Loucy (cell line): Measurements from ENCODE around the gene HEATR5A.

Experiments
- H2AFZ ChIP-seq: fragments of 200-600 bp; sonication (generic); 2 replicates; pipeline ENCODE4 v1.6.0; 2016; ENCODE audit warnings: antibody characterized with exemption, mild to moderate bottlenecking, low read length, moderate library complexity
- H3F3A ChIP-seq: fragments of 200-600 bp; 2 replicates; pipeline ENCODE4 v1.6.0; 2016; ENCODE audit warnings: antibody characterized with exemption, low read depth, mild to moderate bottlenecking
- H3K27me3 ChIP-seq: fragments of 200-600 bp; sonication (generic); 2 replicates; pipeline ENCODE4 v1.6.1; 2014; ENCODE audit warnings: low read length, mild to moderate bottlenecking; ENCODE audit not compliant: insufficient read depth, poor library complexity, severe bottlenecking
- H3K36me3 ChIP-seq: fragments of 200-600 bp; sonication (generic); 2 replicates; pipeline ENCODE4 v1.6.1; 2016; ENCODE audit warnings: low read length; ENCODE audit not compliant: insufficient read depth
- H3K4me1 ChIP-seq: fragments of 200-600 bp; sonication (generic); 2 replicates; pipeline ENCODE4 v1.5.1; 2014; ENCODE audit warnings: low read length, mild to moderate bottlenecking; ENCODE audit not compliant: insufficient read depth, poor library complexity, severe bottlenecking
- H3K4me2 ChIP-seq: fragments of 200-600 bp; sonication (generic); 2 replicates; pipeline ENCODE4 v1.6.0; 2014; ENCODE audit warnings: antibody characterized with exemption, low read length, low read depth, mild to moderate bottlenecking; ENCODE audit not compliant: poor library complexity, severe bottlenecking
- H3K4me3 ChIP-seq: fragments of 200-600 bp; sonication (generic); 2 replicates; pipeline ENCODE4 v1.5.1; 2014; ENCODE audit warnings: low read length, mild to moderate bottlenecking, mixed read lengths; ENCODE audit not compliant: poor library complexity, severe bottlenecking
- H3K79me2 ChIP-seq: fragments of 200-600 bp; sonication (generic); 2 replicates; pipeline ENCODE4 v1.6.1; 2014; ENCODE audit warnings: low read length; ENCODE audit not compliant: insufficient read depth
- H3K9ac ChIP-seq: fragments of 200-600 bp; sonication (generic); 2 replicates; pipeline ENCODE4 v1.6.0; 2014; ENCODE audit warnings: mild to moderate bottlenecking, low read depth, low read length, moderate library complexity; ENCODE audit not compliant: poor library complexity, severe bottlenecking
- H3K9me2 ChIP-seq: fragments of 200-600 bp; sonication (generic); replicated peaks from 2 replicates; pipeline ENCODE4 v1.6.1; 2016; ENCODE audit warnings: low read depth, low read length, mixed read lengths
- H3K9me3 ChIP-seq: fragments of 200-600 bp; sonication (generic); 2 replicates; pipeline ENCODE4 v1.6.1; 2014; ENCODE audit warnings: mild to moderate bottlenecking, antibody characterized with exemption, low read length, low read depth; ENCODE audit not compliant: insufficient read depth
- H4K20me1 ChIP-seq: fragments of 200-600 bp; sonication (generic); 2 replicates; pipeline ENCODE4 v1.6.0; 2014; ENCODE audit warnings: antibody characterized with exemption, low read length, mild to moderate bottlenecking; ENCODE audit not compliant: insufficient read depth, poor library complexity, severe bottlenecking
- CTCF ChIP-seq: fragments of 200-600 bp; sonication (generic); conservative IDR thresholded peaks from 2 replicates; pipeline ENCODE4 v1.5.1; 2014; ENCODE audit warnings: mild to moderate bottlenecking, antibody characterized with exemption, low read length
- EZH2phosphoT487 ChIP-seq: fragments of 200-600 bp; IDR thresholded peaks from 2 replicates; pipeline ENCODE4 v1.6.1; 2018; ENCODE audit warnings: antibody characterized with exemption, mild to moderate bottlenecking, moderate library complexity, borderline replicate concordance

The HEATR5A gene

GRCh38 chr14:31377433-31377832, 42.9 kb downstream of the HEATR5A start:
- Histone ChIP-seq H4K20me1 (no peaks in the 10 kb centered on the region), H3K4me1 (no peaks in the 10 kb centered on the region), H2AFZ (no peak overlapping the region), H3K27me3 (no peaks in the 10 kb centered on the region), H3K4me3 (no peak overlapping the region), H3K9me3 (no peaks in the 10 kb centered on the region), H3K79me2 (no peaks in the 10 kb centered on the region), H3K4me2 (peak overlapping the region; percentile 7), H3K36me3 (no peaks in the 10 kb centered on the region), H3K9ac (no peak overlapping the region), H3K9me2 (no peaks in the 10 kb centered on the region), H3F3A (no peaks in the 10 kb centered on the region)
- TF ChIP-seq CTCF (no peak), EZH2phosphoT487 (no peak)

DNA sequence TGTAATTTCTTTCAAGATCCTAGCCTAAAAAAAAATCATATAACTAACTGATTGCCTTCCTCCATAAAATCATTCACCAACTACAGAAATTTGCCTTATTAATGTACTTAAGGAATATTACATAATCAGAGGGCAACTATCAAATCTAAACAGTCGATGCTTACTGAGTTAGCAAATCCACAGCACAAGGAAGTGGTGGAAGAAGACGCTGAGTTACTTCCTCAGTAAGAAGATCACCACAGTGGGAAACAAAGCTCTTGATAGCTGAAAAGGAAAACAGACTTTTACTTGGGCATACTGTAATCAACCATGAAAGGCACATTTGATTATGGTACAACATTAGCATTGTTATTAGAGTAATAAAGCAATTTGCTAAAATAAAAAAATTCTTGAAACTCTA, 48.7 kb downstream of the HEATR5A start:
- Histone ChIP-seq H4K20me1 (no peaks in the 10 kb centered on the region), H3K9ac (no peak overlapping the region), H2AFZ (no peak overlapping the region), H3K9me2 (no peaks in the 10 kb centered on the region), H3K79me2 (no peaks in the 10 kb centered on the region), H3K27me3 (no peaks in the 10 kb centered on the region), H3K4me3 (no peak overlapping the region), H3F3A (no peaks in the 10 kb centered on the region), H3K9me3 (no peaks in the 10 kb centered on the region), H3K36me3 (no peaks in the 10 kb centered on the region), H3K4me2 (no peak overlapping the region), H3K4me1 (peaks cover 16% of the 10 kb centered on the region)
- TF ChIP-seq EZH2phosphoT487 (no peak), CTCF (no peak)

- no peak overlapping the region for H3K4me3 ChIP-seq
- TF ChIP-seq EZH2phosphoT487 (no peak), CTCF (no peak)
- no peaks in the 10 kb centered on the region for H3K79me2 ChIP-seq
- no peak overlapping the region for H3K4me2 ChIP-seq
- no peaks in the 10 kb centered on the region for H4K20me1 ChIP-seq
- no peaks in the 10 kb centered on the region for H3K36me3 ChIP-seq
- H3K9me3 ChIP-seq: no peaks in the 10 kb centered on the region
- H3K9me2 ChIP-seq: no peaks in the 10 kb centered on the region
- H3K27me3 ChIP-seq: no peaks in the 10 kb centered on the region
- H3K4me1 ChIP-seq: no peaks in the 10 kb centered on the region
- H3K9ac ChIP-seq: no peak overlapping the region
- no peak overlapping the region for H2AFZ ChIP-seq
- H3F3A ChIP-seq: no peaks in the 10 kb centered on the region
Measured at GRCh38 chr14:31363331-31364073, 56.8 kb downstream of the HEATR5A start.
